ENCODE measurements around the gene GALNTL6.

GRCh38 chr4:172985552-172985951, 1172.3 kb downstream of the GALNTL6 start:
- no peak for TF ChIP-seq CTCF (IDR thresholded peaks at IDR 0.05; ENCODE audit: extremely low read depth in 1 of 2, insufficient read depth in 1 of 2, low read depth in 1 of 2, low read length in 2 of 2)
- TF ChIP-seq POLR2A (IDR thresholded peaks at IDR 0.05; ENCODE audit: low read depth, low read length): no peak
- TF ChIP-seq MAX (IDR thresholded peaks at IDR 0.05; ENCODE audit: insufficient read depth, insufficient read length): no peak
- no peak for TF ChIP-seq EZH2 (IDR thresholded peaks at IDR 0.05; ENCODE audit: borderline replicate concordance, low read depth, low read length, severe bottlenecking)
- no peak for TF ChIP-seq MYC (IDR thresholded peaks at IDR 0.05; ENCODE audit: low read depth, low read length)

Measured in endothelial cell of umbilical vein (primary cell).